ENCODE measurements around the gene ANKDD1B.

Gene ANKDD1B

GRCh38 chr5:75663579-75664284 lies 52.5 kb downstream of the ANKDD1B start:
- no peaks in the 10 kb centered on the region for H3K36me3 ChIP-seq (ENCODE audit: control insufficient read depth in 2 of 2, insufficient read depth in 1 of 2, low read length in 2 of 2)
- TF ChIP-seq PRDM1 (tag by site-specific recombination; IDR thresholded peaks at IDR 0.05), result no peak
- TF ChIP-seq, protein P1, sequence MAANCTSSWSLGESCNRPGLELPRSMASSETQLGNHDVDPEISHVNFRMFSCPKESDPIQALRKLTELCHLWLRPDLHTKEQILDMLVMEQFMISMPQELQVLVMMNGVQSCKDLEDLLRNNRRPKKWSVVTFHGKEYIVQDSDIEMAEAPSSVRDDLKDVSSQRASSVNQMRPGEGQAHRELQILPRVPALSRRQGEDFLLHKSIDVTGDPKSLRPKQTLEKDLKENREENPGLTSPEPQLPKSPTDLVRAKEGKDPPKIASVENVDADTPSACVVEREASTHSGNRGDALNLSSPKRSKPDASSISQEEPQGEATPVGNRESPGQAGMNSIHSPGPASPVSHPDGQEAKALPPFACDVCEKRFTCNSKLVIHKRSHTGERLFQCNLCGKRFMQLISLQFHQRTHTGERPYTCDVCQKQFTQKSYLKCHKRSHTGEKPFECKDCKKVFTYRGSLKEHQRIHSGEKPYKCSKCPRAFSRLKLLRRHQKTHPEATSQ (tag by site-specific recombination; IDR thresholded peaks at IDR 0.05), result no peak
- no peak for TF ChIP-seq ZNF184 (tag by site-specific recombination; IDR thresholded peaks at IDR 0.05)
- TF ChIP-seq SP3 (tag by site-specific recombination; IDR thresholded peaks at IDR 0.05), result no peak
- TF ChIP-seq ZIC2 (tag by site-specific recombination; IDR thresholded peaks at IDR 0.05), result no peak
- TF ChIP-seq ZNF223 (tag by site-specific recombination; IDR thresholded peaks at IDR 0.05), result no peak
- TF ChIP-seq ZNF776 (tag by site-specific recombination; IDR thresholded peaks at IDR 0.05; ENCODE audit: borderline replicate concordance), result no peak
- no peak for TF ChIP-seq ZFP41 (tag by site-specific recombination; IDR thresholded peaks at IDR 0.05; ENCODE audit: borderline replicate concordance)
- TF ChIP-seq ZNF169 (tag by site-specific recombination; IDR thresholded peaks at IDR 0.05), result no peak
- TF ChIP-seq ZBTB1 (tag by site-specific recombination; IDR thresholded peaks at IDR 0.05), result no peak
- TF ChIP-seq, protein P2, sequence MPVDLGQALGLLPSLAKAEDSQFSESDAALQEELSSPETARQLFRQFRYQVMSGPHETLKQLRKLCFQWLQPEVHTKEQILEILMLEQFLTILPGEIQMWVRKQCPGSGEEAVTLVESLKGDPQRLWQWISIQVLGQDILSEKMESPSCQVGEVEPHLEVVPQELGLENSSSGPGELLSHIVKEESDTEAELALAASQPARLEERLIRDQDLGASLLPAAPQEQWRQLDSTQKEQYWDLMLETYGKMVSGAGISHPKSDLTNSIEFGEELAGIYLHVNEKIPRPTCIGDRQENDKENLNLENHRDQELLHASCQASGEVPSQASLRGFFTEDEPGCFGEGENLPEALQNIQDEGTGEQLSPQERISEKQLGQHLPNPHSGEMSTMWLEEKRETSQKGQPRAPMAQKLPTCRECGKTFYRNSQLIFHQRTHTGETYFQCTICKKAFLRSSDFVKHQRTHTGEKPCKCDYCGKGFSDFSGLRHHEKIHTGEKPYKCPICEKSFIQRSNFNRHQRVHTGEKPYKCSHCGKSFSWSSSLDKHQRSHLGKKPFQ (tag by site-specific recombination; IDR thresholded peaks at IDR 0.05), result no peak
- TF ChIP-seq ZNF501 (tag by site-specific recombination; IDR thresholded peaks at IDR 0.05), result no peak
- TF ChIP-seq ZNF426 (tag by site-specific recombination; IDR thresholded peaks at IDR 0.05), result no peak
- TF ChIP-seq KLF10 (tag by site-specific recombination; IDR thresholded peaks at IDR 0.05), result no peak
- ChIA-PET CTCF (interaction anchor here (1.1 kb wide), 1 partner anchor 17 kb away, joined by 3 read pairs; no protein-coding TSS in a partner anchor), POLR2A (no interaction called here)
- no peak overlapping the region for H3K27ac ChIP-seq (ENCODE audit: extremely low read depth, low read depth, low read length)
- H3K9me3 ChIP-seq (ENCODE audit: control insufficient read depth, insufficient read depth, low read depth, low read length), result no peaks in the 10 kb centered on the region
- H3K4me1 ChIP-seq (ENCODE audit: control insufficient read depth, insufficient read depth, low read length), result peaks cover 4% of the 10 kb centered on the region
- no peak overlapping the region for H3K4me3 ChIP-seq (ENCODE audit: low read depth, low read length)

- no peaks in the 10 kb centered on the region for H3K9me3 ChIP-seq (ENCODE audit: control insufficient read depth, insufficient read depth, low read depth, low read length)
- ChIA-PET POLR2A (no interaction called here), CTCF (interaction anchor here (0.7 to 1.2 kb wide), 2 partner anchors 16 to 536 kb away, joined by 3 to 6 read pairs; no protein-coding TSS in a partner anchor)
- peaks cover 7% of the 10 kb centered on the region for H3K4me1 ChIP-seq (ENCODE audit: control insufficient read depth, insufficient read depth, low read length)
- H3K36me3 ChIP-seq (ENCODE audit: control insufficient read depth in 2 of 2, insufficient read depth in 1 of 2, low read length in 2 of 2), result no peaks in the 10 kb centered on the region
- H3K27ac ChIP-seq (ENCODE audit: extremely low read depth, low read depth, low read length), result no peak overlapping the region
- TF ChIP-seq ZNF600 (tag by site-specific recombination; IDR thresholded peaks at IDR 0.05) (no peak), OVOL3 (tag by site-specific recombination; IDR thresholded peaks at IDR 0.05) (no peak), ZNF2 (tag by site-specific recombination; IDR thresholded peaks at IDR 0.05) (no peak), SETDB1 (IDR thresholded peaks at IDR 0.05; ENCODE audit: insufficient read length, low read length) (no peak), ZNF112 (tag by site-specific recombination; IDR thresholded peaks at IDR 0.05) (no peak), ZBTB48 (tag by site-specific recombination; IDR thresholded peaks at IDR 0.05) (no peak), ZNF214 (tag by site-specific recombination; IDR thresholded peaks at IDR 0.05; ENCODE audit: borderline replicate concordance) (no peak), ZNF211 (tag by site-specific recombination; IDR thresholded peaks at IDR 0.05; ENCODE audit: low read depth) (no peak), GLI4 (tag by site-specific recombination; IDR thresholded peaks at IDR 0.05) (no peak), ZBTB26 (tag by site-specific recombination; optimal IDR thresholded peaks at IDR 0.05) (no peak), PRDM6 (tag by site-specific recombination; IDR thresholded peaks at IDR 0.05) (no peak), HOXA7 (CRISPR knock-in tag; IDR thresholded peaks at IDR 0.05; ENCODE audit: borderline replicate concordance) (no peak), ZNF140 (tag by site-specific recombination; IDR thresholded peaks at IDR 0.05) (no peak)
- TF ChIP-seq, protein P3, sequence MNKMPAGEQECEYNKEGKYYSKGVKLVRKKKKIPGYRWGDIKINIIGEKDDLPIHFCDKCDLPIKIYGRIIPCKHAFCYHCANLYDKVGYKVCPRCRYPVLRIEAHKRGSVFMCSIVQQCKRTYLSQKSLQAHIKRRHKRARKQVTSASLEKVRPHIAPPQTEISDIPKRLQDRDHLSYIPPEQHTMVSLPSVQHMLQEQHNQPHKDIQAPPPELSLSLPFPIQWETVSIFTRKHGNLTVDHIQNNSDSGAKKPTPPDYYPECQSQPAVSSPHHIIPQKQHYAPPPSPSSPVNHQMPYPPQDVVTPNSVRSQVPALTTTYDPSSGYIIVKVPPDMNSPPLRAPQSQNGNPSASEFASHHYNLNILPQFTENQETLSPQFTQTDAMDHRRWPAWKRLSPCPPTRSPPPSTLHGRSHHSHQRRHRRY (tag by site-specific recombination; IDR thresholded peaks at IDR 0.05), result no peak
- H3K4me3 ChIP-seq (ENCODE audit: low read depth, low read length), result no peak overlapping the region
These were observed 53.7 kb downstream of the ANKDD1B start for GRCh38 chr5:75664979-75665378.

Data from HEK293 (cell line).